Measurements from ENCODE around the gene RPUSD1.

Gene RPUSD1

GRCh38 chr16:765488-765865, 22.7 kb downstream of the RPUSD1 start:
- H3K27ac ChIP-seq, result no peak overlapping the region
- H3K4me3 ChIP-seq, result no peak overlapping the region
- no peak for TF ChIP-seq CTCF (IDR thresholded peaks at IDR 0.05)
- DNase-seq (ENCODE audit: low spot score), result no peak

- no peak for TF ChIP-seq CTCF (IDR thresholded peaks at IDR 0.05)
- Histone ChIP-seq H3K4me3 (no peak overlapping the region), H3K27ac (no peak overlapping the region)
- no peak for DNase-seq (ENCODE audit: low spot score)
Measured at GRCh38 chr16:764848-765487, 23.2 kb downstream of the RPUSD1 start.

DNA sequence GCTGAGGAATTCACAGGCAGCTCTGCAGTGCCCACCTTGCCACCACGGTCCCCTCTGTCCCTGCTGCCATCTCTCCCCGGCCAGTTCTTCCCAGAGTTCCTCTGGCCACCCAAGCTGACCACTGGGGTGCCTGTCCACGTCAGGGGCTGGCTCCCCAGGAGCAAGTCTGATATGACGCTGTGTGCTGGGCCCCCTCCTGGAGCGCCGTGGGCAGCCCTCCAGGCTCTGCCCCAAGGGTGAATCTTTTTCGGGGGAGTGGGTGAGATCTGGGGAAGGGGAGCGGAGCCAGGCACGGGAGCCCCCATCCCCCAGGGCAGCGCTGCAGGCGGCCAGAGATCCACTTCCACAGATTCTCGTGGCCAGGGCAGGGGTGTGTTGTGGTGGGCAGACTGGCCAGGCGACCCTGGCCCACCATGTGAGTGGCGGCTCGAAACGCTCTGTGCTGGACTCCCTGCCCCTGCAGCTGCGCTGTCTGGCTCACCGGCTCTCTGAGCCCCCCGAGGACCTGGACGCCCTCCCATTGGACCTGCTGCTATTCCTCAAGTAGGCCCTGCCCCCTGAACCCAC, 23.9 kb downstream of the RPUSD1 start:
- Histone ChIP-seq H3K4me3 (no peak overlapping the region), H3K27ac (no peak overlapping the region)
- no peak for DNase-seq (ENCODE audit: low spot score)
- no peak for TF ChIP-seq CTCF (IDR thresholded peaks at IDR 0.05)

GRCh38 chr16:763369-764183, 24.6 kb downstream of the RPUSD1 start:
- H3K27ac ChIP-seq, result no peak overlapping the region
- no peak for TF ChIP-seq CTCF (IDR thresholded peaks at IDR 0.05)
- no peak for DNase-seq (ENCODE audit: low spot score)
- no peak overlapping the region for H3K4me3 ChIP-seq

DNA sequence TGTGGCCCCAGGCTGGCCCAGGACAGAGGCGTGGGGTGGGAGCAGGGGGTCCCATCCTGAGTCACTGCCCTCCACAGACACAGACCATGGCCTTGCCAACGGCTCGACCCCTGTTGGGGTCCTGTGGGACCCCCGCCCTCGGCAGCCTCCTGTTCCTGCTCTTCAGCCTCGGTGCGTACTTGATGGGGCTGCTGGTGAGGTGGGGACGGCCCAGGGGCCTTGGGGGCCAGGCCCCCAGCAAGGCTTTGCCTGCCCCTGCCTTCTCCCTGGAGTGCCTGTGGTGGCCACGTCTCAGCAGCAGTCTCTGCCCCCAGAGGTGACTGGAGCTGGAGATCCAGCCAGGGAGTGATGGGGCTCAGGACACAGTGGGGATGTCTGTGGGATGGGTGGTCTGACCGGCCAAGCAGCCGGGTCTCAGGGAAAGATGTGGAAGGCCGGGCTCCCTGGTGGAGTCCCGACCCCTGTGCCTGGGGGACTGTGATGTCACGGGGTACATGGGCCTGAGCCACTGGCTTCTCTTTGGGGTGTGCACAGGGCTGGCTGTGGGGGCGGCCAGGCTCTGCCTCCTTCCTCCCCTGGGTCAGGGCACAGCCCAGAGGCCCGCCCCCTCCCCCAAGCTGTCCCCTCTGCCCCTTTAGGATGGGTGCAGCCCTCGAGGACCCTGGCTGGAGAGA, 25.4 kb downstream of the RPUSD1 start:
- Histone ChIP-seq H3K27ac (no peak overlapping the region), H3K4me3 (no peak overlapping the region)
- DNase-seq (ENCODE audit: low spot score), result no peak
- no peak for TF ChIP-seq CTCF (IDR thresholded peaks at IDR 0.05)

DNA sequence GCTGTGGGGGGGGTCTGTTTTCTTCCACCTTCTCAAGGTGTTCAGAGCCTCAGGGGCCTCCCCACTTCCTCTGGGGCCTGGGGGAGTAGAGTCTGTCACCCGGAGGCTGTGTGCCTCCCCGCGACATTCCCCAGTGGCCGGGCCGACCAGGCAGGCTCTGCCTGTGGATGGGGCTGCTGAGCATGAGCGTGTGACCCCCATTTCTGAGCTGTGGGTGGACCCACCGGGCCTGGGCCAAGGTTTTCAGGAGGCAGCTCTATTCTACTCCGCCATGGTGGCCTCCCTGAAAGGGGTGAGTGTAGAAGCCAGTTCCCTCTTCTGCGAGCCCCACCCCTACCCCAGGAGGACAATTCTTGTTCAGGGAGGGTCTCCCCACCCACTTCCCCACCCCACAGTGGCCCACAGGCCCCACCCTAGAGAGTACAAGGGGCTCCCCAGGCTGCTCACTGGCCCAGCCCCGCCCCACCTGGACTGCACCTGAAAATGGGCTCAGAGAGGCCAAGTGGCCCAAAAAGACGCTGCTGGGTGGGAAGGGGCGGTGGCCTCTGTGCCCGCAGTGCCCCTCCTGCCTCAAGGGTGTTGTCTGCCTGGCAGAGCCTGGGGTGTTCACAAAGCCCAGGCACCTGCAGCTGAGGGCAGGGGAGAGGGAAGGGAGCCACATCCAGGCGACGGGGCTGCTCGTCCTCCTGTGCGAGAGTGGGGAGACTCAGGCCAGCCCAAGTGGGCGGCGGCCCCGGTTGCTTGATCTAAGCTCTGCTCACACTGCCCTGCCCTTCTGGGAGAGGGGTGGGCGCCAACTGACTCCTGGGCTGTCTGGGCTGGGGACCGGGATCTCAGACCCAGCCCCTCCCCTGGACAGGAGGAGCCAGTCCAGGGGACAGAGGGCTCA, 26.3 kb downstream of the RPUSD1 start:
- no peak overlapping the region for H3K4me3 ChIP-seq
- TF ChIP-seq CTCF (IDR thresholded peaks at IDR 0.05), result no peak

More for the DNA sequence above, 26.3 kb downstream of the RPUSD1 start:
- DNase-seq (ENCODE audit: low spot score), result no peak
- no peak overlapping the region for H3K27ac ChIP-seq
